ENCODE measurements around the gene TMEM171.

Gene TMEM171

DNA sequence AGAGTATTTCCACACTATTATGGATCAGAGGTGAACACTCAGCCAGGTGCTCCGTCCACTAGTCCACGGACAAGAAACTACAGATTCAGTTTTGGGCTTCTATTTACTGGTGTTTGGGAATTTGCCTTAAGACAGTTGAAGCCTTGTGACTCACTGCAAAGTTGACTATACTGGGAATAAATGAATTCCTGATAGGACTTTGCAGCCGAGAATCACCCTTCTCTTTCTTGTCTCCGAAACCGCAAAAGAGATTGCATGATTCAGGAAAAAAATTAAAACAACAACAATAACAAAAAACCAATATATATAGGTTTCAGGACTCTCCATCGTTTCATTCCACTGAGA lies 716 bp downstream of the TMEM171 start:
- DNase-seq = no peak

DNA sequence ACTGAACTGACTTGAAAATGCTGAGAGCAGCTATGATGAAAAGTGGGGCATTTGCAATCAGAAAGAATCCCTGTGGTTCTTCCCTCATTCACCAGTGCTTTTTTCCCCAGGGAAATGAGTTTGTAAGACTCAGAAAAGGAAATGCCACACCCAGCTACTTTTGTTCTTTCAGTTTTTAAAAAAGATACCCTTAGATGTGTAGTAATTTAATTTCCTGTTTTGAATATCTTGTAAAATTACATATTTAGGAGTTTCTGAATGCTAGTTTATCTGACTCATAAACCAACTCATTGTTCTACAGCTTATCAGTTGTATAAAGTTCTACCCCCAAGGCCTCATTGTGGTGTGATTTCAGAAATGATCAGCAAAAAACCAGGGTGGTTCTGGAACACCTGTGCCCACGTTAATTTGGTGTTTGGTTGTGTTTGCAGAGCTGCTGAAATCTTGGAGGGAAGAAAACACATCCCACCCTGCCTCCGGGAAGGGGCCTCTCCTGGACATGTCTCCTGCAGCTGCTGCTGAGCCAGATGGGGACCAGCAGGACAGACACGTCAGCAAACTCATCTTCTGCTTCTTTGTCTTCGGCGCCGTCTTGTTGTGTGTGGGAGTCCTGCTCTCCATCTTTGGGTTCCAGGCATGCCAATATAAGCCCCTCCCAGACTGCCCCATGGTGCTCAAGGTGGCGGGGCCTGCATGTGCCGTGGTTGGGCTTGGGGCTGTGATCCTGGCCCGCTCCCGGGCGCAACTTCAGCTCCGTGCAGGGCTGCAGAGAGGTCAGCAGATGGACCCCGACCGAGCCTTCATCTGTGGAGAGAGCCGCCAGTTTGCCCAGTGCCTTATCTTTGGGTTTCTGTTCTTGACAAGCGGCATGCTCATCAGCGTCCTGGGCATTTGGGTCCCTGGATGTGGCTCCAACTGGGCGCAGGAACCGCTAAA lies 2.8 kb downstream of the TMEM171 start:
- DNase-seq = no peak

DNA sequence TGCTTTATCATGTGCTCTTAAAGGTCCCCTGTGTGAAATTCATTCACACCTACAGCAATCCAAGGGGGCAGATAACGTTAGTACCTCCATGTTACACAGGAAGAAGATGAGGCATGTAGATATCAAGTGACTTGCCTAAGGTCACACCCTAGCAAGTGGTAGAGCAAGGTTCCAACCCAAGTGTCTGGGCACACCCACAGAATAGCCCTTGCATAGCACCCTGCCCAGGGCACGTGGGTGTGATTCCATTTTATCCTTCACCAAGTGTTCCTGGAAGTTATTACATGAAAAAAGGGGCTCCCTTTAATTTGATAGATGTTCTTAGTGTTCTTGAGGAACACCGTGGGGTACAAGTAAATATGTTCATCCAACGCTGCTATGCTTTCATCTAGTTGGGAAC lies 4.9 kb downstream of the TMEM171 start:
- no peak for DNase-seq

DNA sequence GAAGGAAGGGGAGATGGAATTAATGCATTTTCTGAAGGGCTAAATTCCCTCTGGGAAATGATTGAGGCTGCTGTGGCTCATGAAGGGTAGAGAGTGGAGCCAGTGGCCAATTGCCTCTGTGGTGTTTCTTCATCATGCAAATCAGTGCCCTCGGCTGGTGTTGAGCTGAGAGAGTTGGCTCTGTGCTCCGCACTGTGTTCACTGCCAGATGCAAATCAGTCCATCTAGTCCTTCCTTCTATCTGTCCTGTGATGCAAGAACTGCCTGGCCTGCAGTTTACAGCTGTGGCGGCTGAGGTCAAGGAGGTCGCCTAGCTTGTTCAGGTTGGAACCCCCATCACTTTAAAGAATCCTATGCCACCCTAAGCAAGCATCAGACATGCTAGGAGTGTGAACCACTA lies 6.0 kb downstream of the TMEM171 start:
- no peak for DNase-seq

DNA sequence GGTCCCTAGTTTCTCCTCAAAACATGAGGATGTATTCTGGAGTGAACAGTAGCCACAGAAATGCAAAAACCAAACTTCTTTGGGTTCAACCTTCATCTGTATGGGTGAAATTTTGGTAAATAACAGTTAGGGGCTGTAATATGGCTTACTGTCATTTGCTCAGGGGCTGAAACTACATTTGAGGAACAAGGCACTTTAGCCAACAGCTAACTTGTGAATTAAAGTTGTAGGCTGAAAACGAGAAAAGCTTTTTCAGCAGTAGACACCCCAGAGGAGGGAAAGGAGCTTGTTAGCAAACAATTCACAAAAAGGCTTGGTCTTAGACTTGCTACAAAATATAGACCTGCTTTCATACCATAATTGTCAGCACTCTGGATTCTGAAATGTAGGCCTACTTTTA lies 6.6 kb downstream of the TMEM171 start:
- no peak for DNase-seq

DNA sequence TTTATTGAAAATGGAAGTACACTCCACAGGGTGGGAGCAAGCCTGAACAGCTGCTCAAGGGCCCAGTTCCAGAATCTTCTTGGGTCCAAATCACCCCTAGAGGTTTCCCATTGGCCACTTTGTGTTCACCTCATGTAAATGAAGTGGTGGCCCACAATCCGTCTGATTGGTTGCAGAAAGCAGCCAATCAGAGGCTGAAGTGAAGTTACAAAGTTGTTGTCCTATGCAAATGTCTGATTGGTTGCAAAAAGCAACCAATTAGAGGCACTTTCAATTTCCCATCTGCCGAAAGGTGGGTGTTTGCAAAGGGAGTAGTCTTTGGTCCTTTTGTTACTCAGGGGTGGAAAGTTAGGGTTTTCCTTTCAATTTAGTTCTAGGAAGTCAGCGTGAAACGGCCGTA lies 8.8 kb downstream of the TMEM171 start:
- no peak for DNase-seq

DNA sequence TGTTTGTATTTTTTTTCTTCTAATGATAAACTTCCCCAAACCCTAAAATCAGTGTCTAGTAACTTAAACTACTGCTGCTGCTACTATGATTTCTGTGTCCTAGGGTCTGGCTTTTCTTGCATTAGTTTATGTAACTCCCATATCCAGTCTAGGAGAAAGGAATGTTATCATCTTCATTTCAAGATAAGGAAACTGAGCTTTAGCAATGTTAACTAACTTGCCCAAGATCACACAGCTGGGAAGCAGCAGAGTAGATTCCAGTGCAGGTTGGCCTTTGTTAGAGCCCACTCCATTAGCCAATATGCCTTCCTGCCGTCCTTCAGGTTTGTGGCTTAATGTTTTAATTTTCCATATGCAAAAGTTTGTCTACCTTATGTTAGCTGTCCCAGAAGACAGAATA lies 10.4 kb downstream of the TMEM171 start:
- DNase-seq = no peak

DNA sequence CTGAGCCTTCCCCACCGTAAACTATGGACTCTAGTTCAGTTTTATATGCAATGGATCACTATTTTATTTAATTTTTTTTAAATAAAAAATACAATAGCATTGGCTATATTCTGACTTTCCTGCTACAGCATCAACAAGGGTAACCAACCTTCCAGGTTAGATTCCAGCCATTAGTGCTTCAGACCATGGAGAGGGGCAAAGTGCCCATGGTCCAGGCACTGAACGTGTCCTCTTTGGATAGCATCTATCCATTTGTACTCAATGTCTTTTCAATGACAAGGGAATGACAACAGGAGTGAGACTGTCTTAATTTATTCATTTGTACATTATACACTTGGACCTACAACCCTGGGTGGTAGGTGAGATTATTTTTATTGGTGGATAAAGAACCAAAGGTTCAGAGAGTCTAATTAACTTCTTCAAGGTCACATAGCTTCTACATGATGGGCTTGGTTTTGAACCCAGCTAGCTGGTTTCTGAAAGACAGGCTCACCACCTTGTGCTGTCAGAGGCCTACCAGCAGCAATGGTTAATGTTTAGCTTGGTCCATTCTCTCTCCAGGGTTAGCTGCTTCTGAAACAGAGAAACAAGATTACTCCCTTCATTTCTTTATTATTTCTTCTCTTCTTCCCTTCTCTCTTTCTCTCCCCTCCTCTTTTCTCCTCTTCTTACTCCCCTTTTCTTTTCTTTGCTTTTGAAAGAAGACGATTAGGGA lies 11.5 kb downstream of the TMEM171 start:
- DNase-seq = no peak

DNA sequence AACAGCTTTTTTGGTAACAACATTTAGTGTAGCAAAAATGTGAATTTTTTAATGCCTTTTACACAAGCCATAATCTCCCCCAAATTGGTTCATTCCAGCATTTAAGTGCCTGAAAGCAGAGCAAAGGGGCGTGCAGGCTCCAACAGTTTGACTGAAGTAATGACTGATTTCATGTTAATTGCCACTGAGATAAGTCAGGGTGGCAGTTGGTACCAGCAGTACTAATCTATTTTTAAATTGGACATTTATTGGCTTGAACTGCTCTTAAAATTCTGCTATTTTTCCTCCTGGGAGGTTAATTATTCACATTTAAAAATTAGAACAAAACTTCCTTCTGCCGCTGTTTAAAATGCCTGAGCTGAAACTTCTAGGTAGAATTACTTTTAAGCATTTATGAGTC lies 12.4 kb downstream of the TMEM171 start:
- DNase-seq = no peak

DNA sequence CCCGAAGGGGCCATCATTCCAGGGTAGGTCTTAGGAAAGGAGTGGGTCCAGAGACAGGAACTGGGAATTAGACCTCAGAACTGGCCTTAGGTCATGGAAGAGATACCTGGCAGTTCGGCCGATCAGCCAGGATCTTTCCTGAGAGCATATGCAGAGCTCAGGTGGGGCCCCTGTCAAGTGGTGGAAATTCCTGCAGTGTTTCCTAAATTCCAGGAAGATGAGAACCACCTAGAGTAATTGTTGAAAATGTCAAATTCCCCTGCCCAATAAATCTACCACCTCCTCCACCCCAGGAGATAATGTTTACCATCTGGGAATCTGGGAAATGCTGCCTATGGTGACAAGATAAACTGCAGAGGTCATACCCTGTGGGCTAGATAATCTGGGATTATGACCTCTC lies 14.6 kb downstream of the TMEM171 start:
- DNase-seq = no peak

DNA sequence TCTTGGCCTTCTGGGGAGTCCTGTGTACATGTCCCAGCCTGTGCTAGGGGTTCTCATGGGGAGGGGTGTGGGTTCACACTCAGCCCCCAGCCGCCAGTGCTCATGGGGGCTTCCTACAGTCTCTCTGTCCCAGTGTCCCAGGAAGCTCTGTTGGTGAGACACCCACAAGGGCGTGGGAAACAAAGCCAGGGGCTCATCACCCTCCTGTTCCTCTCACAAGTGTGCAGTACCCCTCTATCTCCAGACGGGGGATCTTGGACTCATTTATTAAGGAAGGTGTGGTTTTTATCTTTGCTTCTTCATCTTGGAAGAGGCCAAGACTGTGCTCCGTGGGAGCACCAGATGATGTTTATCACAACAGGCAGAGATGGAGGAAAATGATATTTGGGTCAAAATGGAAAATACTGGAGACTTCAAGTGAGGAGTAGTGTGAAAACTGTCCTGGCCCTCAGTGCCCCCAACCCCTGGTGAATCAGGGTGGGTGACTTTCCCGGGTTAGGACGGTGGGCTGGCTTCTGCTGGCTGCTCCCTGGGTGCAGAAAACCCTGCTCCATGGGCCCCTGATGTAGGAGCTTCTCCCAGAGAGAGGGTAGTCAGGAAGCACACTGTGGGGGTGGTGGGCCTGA lies 15.2 kb downstream of the TMEM171 start:
- DNase-seq = peak; percentile 17

DNA sequence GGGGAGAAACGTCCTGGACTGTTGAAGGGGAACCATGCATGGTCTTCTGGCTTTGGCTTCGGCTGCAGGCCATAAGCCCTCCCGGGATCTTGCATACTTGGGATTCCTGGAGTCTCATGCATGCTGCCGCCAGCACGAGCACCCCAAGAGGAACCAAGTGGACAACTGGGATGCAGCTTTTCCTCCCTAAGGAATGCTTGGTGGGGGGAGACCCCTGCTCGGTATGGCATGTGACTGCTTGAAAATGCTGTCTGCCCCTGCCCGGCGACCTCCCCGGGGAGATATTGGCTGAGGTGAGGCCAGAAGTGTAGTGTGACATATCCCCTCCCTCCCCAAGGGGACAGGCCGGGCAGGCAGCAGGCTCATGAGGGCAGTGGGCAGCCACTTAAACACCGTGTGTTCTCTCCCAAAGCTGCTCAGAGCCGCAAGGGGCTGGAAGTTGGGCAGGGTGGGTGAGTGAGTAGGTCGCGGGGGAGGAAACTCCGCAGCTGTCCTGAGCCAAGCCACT lies 15.7 kb downstream of the TMEM171 start:
- DNase-seq = no peak

DNA sequence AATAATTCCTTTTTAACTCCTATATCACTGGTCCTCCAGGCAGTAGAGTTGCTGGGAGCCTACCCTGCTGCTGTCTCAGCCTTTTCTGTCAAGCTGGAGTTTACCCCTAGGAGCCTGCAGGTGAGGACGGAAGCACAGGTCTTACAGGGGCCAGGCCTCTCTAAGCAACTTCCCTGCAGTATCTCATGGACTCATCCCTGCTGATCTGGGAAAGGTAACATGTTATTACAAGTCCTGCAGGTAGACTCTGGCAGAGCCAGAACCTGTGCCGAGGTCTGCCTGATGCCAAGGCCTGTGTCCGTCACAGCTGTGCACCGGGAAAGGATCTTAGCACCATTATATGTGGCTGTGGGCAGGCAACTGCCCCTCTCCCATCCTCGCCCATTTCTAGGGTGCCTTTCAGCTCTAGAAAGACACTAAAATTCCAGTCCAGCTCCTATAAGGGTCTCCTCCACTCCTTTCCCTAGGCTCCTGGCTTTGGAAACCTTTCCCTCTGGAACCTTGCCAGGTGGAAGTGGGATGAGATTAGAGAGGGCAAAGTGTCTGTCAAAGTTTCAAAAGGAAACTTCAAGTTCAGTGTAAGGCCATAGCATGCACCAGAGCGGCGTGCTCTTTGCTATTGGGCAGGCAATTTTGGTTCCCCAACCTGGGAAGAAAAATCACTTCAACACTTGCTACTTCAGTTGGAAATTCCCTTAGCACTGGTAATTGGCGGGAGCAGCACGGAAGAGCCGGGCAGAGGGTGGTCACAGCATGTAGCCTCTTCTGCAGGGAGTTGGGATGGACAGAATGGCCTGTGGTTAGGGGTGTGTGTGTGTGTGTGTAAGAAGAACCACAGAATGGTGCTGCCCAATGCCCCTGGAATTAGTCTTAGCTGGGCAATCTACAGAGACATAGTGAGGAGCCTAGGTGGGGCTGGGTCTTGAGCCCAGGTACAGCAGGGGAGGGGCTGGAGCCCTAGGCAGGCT lies 17.5 kb downstream of the TMEM171 start:
- DNase-seq = no peak

DNA sequence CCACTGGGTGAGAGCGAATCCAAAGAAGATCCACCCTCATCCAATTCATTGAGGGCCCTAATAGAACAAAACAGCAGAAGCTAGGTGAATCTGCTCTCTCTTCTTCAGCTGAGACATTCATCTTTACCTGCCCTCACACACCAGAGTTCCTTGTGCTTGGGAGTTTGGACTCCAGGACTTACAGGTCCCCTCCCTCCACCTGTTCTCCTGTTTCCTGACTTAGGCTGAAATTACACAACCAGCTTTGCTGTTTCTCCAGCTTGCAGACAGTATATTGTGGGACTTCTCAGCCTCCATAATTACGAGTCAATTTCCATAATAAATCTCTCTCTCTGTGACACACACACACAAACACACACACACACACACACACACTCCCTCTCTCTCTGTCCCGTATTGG lies 19.1 kb downstream of the TMEM171 start:
- no peak for DNase-seq

DNA sequence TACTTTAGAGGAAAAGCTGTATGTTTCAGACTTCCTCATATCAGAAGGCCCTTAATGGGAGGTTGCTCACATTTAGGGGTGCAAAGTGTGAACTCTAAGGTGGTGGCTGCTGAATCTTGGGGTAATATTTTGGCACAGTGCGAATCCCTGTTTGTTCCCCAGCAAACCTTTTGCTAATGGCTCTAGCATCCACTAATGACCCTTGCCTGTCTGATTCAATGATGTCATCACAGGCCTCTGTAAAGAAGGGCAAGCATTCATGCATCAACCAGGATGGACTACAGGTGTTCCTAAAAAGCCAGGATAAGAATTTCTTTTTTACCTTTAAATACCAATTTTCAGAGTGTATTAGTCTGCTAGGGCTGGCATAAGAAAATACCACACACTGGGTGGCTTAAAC lies 20.4 kb downstream of the TMEM171 start:
- no peak for DNase-seq

DNA sequence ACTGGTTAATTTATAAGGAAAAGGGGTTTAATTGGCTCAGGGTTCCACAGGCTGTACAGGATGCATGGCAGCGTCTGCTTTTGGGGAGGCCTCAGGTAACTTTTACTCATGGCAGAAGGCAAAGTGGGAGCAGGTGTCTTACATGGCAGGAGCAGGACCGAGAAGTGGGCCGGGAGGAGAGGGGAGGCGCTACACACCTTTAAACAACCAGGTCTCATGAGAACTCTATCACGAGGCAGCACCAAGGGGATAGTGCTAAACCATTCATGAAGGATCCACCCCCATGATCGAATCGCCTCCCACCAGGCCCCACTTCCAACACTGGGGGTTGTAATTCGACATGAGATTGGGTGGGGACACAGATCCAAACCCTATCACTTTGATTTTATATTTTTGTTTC lies 21.7 kb downstream of the TMEM171 start:
- DNase-seq = no peak

DNA sequence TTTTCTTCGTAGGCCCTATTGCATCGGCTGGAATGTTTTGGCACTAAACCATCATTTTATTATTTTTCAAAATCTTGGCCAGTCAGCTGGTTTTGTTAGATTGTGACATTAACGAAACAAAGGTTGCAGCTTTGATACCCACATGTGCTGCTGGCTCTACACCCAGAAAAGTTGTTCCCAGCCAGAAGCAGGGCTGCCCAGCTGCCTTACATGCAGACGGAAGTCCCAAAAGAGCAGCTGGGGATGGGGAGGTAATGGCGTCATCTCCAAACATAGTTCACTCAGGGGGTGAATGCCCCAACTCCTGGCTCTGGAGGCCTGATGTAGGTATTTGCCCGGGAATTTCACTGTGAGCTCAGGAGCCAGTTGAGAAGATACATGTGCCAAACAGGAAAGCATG lies 23.3 kb downstream of the TMEM171 start:
- no peak for DNase-seq

DNA sequence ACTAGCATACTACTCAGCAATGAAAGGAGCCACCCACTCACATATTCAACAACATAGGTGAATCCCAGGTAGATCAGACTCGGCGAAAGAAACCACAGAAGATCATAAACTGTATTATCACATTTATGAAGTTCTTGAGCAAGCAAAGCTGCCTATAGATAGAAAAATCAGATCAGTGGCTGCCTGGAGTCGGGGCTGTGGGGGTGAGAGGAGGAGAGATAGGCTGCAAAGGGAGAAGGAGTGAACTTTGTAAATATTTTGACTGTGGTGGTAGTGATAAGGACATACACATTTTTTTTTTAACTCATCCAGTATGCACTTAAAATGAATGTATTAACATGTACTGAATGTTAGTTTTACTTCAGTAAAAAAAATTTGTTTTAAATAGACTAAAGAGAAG lies 29.2 kb downstream of the TMEM171 start:
- no peak for DNase-seq

DNA sequence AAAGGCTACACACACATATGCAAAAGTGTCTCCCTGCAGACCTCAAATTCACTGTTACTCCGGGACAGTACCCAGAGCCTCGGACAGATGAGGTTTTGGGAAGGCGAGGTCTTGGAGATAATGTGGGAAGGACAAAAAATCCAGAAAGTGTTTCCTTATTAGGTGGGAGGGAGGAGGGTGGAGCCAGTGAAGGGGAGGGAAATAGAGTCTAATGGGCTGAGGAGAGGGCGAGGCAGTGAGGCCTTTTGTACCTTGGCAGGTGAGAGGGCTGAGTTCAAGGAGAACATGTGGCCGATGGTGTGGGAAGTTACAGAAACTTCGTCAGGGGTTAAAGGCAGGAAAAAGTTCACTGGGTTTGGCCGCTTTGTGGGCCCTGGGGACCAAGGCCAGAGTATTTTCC lies 30.5 kb downstream of the TMEM171 start:
- no peak for DNase-seq

DNA sequence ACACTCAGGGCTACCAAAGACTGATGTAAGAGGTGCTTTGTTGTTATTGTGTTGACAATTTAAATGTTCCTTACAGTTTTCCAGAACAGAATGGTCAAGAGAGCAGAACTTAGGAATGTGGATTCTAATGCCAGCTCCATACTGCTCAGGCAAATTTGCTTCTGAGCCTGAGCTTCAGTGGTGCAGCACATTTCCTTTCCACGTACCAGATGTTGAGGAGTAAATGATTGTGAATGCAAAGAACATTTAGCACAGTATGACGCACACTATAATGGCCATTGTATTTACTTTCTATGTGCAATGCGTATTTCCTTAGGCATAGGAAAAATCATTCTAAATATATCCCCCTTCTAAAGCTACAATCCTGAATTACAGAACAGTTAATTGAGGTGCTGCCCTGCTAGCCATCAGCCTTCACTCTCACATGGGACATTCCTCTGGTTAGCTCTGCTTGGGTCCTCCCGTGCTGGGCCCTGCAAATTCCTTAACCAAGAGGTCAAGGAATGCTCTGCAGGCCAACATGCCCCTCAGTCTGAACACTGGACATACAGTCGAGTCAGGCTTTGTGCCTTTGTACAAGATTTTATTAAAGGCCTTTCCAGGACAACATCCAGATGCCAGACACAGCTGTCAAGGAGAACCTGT lies 31.5 kb downstream of the TMEM171 start:
- no peak for DNase-seq

DNA sequence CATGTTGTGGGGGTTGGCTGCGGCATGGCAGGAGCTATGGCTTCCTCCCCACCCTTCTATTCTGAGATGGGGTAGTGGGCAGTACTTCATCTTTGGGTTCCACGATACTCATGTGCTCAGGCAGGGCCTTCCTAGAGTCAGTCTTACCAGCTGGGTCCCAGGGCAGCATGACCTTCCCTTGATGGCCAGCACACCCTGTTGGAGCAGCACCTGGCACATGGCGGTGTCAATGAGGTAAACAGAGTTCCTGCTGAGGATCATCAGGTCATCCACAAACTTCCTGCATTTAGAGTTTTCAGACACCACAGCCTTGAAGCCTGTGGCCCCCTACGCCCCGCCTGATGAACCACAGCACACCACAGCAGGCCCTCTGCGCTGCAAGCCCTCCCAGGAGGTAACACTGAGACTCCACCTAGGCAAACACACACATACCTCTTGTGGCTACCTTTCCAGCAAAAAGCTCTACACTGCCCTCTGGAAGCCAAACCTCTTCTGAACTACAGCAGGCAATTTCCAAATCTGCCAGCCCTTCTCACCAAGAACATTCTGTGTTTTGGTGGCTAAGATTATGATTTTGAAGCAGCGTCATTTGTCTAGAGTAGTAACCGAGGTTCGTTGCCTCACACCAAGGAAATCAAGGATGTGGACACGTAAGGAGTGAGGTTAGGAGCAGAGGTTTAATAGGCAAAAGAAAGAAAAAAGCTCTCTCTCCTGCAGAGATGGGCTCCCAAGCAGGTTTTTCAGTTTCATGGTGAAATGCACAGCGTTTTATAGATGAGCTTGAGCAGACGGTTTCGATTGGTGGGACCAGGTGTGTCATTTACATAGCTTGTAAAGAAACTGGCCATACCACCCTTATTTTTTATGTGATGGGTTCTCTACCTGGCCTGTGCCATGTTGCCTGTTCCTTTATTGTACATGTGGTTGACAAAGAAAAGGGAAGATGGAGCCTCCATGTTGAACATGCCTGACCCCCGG lies 32.3 kb downstream of the TMEM171 start:
- no peak for DNase-seq

Measured in stimulated activated CD4-positive, alpha-beta T cell treated with anti-CD3 and anti-CD28 coated beads, Interleukin-4, amount 100 ng/mL, for 24 hours (primary cell).